ENCODE measurements around the gene DNASE2B.

DNASE2B gene

DNA sequence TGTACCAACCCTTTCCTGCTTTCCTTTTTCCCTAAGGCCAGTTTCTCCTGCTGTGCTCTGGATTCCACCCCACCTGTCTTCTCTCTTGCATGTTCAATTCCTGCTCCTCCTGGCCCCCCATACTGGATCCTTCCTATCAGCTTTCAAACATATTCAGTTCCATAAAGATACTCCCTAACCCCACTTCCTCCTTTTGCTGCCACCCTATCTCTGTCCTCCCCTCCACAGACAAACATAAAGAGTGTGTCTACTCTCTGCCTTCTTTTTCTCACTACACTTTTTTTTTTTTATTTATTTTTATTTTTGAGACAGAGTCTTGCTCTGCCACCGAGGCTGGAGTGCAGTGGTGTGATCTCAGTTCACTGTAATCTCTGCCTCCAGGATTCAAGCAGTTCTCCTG, 63.8 kb downstream of the DNASE2B start:
- TF ChIP-seq, protein P1, sequence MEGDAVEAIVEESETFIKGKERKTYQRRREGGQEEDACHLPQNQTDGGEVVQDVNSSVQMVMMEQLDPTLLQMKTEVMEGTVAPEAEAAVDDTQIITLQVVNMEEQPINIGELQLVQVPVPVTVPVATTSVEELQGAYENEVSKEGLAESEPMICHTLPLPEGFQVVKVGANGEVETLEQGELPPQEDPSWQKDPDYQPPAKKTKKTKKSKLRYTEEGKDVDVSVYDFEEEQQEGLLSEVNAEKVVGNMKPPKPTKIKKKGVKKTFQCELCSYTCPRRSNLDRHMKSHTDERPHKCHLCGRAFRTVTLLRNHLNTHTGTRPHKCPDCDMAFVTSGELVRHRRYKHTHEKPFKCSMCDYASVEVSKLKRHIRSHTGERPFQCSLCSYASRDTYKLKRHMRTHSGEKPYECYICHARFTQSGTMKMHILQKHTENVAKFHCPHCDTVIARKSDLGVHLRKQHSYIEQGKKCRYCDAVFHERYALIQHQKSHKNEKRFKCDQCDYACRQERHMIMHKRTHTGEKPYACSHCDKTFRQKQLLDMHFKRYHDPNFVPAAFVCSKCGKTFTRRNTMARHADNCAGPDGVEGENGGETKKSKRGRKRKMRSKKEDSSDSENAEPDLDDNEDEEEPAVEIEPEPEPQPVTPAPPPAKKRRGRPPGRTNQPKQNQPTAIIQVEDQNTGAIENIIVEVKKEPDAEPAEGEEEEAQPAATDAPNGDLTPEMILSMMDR (IDR thresholded peaks at IDR 0.05; ENCODE audit: borderline replicate concordance, insufficient read depth, low read depth, low read length), result no peak
- no peak overlapping the region for H3K4me3 ChIP-seq (ENCODE audit: low read depth, low read length)

Measured in GM12875 (cell line).